Ureter (tissue), 1 donor: Measurements from ENCODE around the gene ZNF366. TPM values are rescaled to one million over a fixed set of nuclear protein-coding genes. Genes with fewer than 3 reads are reported as not detected.

Source experiments
- DNase-seq: peaks from one replicate; pipeline ENCODE4 v3.0.0-alpha.2; 2020; ENCODE audit warnings: low spot score
- total RNA-seq: library from RNA; stranded (reverse); gene quantifications from one replicate; pipeline ENCODE4 v1.2.4, GENCODE V29; 2023
- donor health status: DM: yes; HTN: yes; CAD: no.

The ZNF366 gene
- total RNA-seq, 1 donor from 2014 or later = 6.0 TPM

GRCh38 chr5:72465601-72466563 lies 41.3 kb downstream of the ZNF366 start:
- no peak for DNase-seq

- DNase-seq = no peak
Measured at GRCh38 chr5:72465066-72465465, 42.1 kb downstream of the ZNF366 start.

GRCh38 chr5:72464071-72464470 lies 43.1 kb downstream of the ZNF366 start:
- DNase-seq = no peak

- no peak for DNase-seq
Measured at GRCh38 chr5:72463449-72464052, 43.7 kb downstream of the ZNF366 start.

- no peak for DNase-seq
Measured at GRCh38 chr5:72460413-72460812, 46.8 kb downstream of the ZNF366 start.

GRCh38 chr5:72459913-72460312 lies 47.3 kb downstream of the ZNF366 start:
- DNase-seq = no peak

GRCh38 chr5:72459089-72459661 lies 48.0 kb downstream of the ZNF366 start:
- no peak for DNase-seq

- DNase-seq = no peak
Measured at GRCh38 chr5:72458407-72458806, 48.8 kb downstream of the ZNF366 start.

- no peak for DNase-seq
Measured at GRCh38 chr5:72457491-72457890, 49.7 kb downstream of the ZNF366 start.

- DNase-seq = no peak
Measured at GRCh38 chr5:72456391-72457074, 50.7 kb downstream of the ZNF366 start.

- no peak for DNase-seq
Measured at GRCh38 chr5:72455476-72455875, 51.7 kb downstream of the ZNF366 start.

- no peak for DNase-seq
Measured at GRCh38 chr5:72454996-72455395, 52.2 kb downstream of the ZNF366 start.

- DNase-seq = no peak
Measured at GRCh38 chr5:72453246-72453775, 53.9 kb downstream of the ZNF366 start.

- DNase-seq = peak; percentile 73
Measured at GRCh38 chr5:72452515-72453245, 54.5 kb downstream of the ZNF366 start.

GRCh38 chr5:72451741-72452505 lies 55.3 kb downstream of the ZNF366 start:
- DNase-seq = peak; percentile 56

GRCh38 chr5:72448368-72448767 lies 58.8 kb downstream of the ZNF366 start:
- no peak for DNase-seq

- DNase-seq = no peak
Measured at GRCh38 chr5:72447751-72448150, 59.5 kb downstream of the ZNF366 start.

GRCh38 chr5:72445969-72446368 lies 61.2 kb downstream of the ZNF366 start:
- DNase-seq = no peak

- no peak for DNase-seq
Measured at GRCh38 chr5:72443883-72444282, 63.3 kb downstream of the ZNF366 start.

GRCh38 chr5:72441862-72442540 lies 65.2 kb downstream of the ZNF366 start:
- no peak for DNase-seq
